HG02759 (cell line): ENCODE data around the gene UCP3.
A peak's percentile ranks its signal among the peaks of the same experiment; 100 is the strongest.

Experiments
- ATAC-seq: cut with Tn5 transposase; IDR thresholded peaks from one replicate; pipeline ENCODE4 v1.9.1; 2021; ENCODE audit warnings: mild to moderate bottlenecking, moderate library complexity; ENCODE audit not compliant: unreplicated experiment

The UCP3 gene

DNA sequence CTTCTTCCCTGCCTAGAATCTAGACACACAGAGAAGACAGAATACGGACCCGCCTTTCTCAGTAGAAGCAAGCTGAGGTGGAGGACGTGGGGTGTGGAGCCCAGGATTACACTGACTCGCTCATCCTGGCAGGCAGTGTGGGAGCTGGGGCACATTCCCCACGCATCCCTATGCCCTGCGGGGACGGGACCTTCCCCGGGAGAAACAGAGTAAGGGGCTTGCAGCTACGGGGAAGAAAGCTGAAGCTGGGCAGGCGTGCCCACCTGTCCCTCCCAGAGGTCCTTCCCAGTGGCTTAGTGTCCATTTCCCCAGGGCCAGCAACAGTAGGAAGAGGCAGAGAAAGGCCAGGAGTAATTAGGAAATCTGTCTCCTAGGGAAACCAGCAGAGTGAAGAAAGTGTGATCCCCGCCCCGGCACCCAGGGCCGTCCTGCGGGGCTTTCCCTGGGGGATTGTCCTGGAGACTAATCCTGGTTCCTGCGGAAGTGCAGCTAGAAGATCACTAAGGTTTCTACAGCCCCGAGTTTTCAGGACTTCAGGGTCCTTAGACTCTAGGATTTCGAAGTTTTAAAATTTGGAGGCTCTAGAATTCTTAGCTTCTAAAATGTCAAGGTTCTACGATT, 50.3 kb downstream of the UCP3 start:
- no peak for ATAC-seq

DNA sequence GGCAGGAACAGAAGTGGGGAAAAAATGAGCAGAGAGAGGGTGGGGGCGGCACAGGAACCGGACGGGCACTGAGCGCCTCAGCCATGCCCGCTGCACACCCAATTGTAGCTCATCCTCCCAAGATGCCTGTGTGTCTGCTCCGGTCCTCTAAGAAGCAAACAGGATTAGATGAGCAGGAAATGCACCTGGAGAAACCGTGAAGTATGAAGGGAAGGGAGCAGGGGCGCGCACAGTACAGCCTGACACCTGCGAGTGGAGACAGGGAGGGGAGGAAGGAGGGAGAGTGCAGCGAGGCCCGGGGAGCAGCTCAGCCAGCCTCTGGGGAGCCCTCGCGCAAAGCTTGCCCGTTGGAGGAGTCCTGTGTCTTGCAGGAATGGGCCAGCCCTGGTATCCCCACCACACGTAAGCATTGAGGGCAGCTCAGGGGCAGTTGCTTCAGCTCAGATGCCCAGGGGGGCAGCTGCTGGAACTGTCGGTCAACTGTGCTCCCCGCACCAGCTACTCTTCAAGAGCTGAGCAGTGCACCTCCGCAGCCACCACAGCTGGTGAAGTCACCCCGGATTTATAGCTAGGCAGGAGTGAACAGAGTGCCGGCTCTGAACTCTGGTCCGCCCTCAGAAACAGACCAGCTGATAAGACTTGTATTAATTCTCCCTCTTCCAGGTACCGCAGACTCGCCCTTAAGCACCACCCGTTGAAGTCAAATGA, 51.1 kb downstream of the UCP3 start:
- no peak for ATAC-seq

DNA sequence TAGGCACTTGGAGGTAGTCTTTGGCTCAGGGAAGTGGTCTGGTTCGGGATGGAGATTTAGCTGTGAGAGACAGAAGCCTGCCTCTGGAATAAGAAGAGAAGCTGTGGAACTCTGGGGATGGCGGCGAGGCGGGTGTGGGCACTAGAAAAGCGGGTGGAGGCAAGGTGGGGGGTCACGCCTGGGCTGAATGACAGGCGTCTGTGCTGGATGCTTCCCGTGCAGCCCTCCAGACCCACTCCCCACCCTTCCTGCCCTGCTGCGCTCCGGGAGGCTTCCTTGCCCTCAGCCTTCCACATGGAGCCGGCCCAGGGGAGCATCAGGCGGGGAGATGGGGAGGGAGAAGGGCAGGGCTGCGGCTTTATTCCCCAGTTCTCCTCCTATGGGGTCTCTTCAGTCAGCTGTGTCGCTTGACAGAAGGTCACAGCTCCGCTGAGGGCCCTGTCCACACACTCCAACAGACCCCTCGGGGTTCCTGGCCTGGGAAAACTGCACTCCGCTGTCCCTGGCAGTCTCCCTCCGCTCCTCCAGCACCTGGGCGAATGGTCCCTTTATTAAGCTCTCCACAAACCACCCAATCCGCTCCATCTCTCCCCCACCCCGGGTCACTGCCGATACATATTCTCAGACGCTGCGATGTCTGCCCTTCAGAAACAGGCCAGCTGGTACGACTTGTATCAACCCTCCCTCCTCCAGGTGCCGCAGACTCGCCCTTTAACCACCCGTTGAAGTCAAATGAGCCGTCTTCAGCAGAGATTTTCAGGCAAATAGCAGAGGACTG, 51.8 kb downstream of the UCP3 start:
- no peak for ATAC-seq

GRCh38 chr11:73951797-73952196, 57.1 kb downstream of the UCP3 start:
- ATAC-seq, result no peak

GRCh38 chr11:73950869-73951710, 57.8 kb downstream of the UCP3 start, which contains the start of gene DNAJB13:
Gene DNAJB13 (plus strand): TSS chr11:73951026. CDS start chr11:73951070, 44 bp downstream.
- peak; percentile 75 for ATAC-seq
